ENCODE measurements around the gene IPCEF1.

The IPCEF1 gene, protein sequence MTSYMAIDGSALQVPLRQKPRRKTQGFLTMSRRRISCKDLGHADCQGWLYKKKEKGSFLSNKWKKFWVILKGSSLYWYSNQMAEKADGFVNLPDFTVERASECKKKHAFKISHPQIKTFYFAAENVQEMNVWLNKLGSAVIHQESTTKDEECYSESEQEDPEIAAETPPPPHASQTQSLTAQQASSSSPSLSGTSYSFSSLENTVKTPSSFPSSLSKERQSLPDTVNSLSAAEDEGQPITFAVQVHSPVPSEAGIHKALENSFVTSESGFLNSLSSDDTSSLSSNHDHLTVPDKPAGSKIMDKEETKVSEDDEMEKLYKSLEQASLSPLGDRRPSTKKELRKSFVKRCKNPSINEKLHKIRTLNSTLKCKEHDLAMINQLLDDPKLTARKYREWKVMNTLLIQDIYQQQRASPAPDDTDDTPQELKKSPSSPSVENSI

GRCh38 chr6:154356690-154357089, at the start of gene IPCEF1:
TSS of gene IPCEF1 (minus strand) at chr6:154356803. CDS start at chr6:154265947, 90,856 bp downstream.
- no peak for FAIRE-seq

GRCh38 chr6:154406301-154406700, 49.7 kb upstream of the IPCEF1 start:
- TF ChIP-seq POLR2A (IDR thresholded peaks at IDR 0.05; ENCODE audit: low read depth, low read length) = no peak
- DNase-seq (ENCODE audit: insufficient read length, low spot score) (no peak), FAIRE-seq (no peak)

More at GRCh38 chr6:154356690-154357089, at the start of gene IPCEF1:
- TF ChIP-seq POLR2A (IDR thresholded peaks at IDR 0.05; ENCODE audit: low read depth, low read length) = no peak
- DNase-seq (ENCODE audit: insufficient read length, low spot score) = no peak

GRCh38 chr6:154404791-154405400, 48.3 kb upstream of the IPCEF1 start:
- FAIRE-seq (no peak), DNase-seq (ENCODE audit: insufficient read length, low spot score) (no peak)
- no peak for TF ChIP-seq POLR2A (IDR thresholded peaks at IDR 0.05; ENCODE audit: low read depth, low read length)

DNA sequence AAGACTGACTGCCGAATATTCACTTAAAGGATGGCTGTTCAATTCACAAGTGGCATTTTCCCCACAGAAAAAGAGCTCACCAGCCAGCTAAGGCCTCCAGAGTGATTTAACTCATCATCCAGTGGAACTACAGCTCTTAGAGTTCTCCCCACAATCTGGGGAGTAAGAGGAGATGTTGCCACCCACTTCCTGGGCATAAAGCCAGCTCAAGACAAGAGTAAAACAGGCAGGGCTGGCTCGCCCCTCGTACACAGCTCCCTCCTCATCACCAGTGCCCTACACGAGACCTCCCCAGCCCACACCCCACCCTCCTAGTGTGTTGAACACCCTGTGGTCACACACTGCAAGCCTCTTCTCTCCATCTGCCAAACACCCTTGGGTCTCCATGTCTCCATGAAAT, 47.2 kb upstream of the IPCEF1 start:
- DNase-seq (ENCODE audit: insufficient read length, low spot score) (peak; percentile 30), FAIRE-seq (peak; percentile 23)
- TF ChIP-seq POLR2A (IDR thresholded peaks at IDR 0.05; ENCODE audit: low read depth, low read length) = no peak

DNA sequence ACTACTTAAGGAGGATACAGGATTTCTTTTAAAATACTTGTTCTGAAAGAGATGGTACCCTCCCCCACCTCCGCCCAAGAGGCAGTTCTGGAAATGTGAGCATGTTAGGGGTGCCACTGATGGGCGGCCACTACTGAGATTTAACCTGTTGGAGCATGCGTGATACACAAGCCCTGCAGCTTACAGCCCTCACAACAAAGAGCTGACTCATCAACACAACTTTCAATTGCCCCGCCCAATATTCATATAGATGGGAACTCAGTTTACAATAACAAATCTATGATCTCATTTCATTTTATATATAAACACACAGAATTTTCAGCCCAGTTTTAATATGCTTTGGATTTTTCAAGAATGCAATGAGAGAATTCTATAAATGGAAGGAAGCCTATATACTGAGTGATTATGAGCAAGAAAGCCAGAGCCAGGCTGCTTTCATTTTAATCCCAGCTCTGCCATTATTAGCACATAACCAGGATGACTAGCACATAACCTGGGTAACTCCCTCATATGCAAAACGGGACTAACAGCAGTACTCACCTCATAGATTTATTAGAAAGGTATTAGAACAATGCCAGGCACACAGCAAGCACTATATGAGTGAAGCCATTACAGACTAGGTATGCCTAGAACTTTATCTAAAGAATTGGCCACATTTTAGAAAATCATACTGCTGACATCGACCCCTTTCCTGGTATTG, 45.6 kb upstream of the IPCEF1 start:
- no peak for TF ChIP-seq POLR2A (IDR thresholded peaks at IDR 0.05; ENCODE audit: low read depth, low read length)
- FAIRE-seq (no peak), DNase-seq (ENCODE audit: insufficient read length, low spot score) (no peak)

DNA sequence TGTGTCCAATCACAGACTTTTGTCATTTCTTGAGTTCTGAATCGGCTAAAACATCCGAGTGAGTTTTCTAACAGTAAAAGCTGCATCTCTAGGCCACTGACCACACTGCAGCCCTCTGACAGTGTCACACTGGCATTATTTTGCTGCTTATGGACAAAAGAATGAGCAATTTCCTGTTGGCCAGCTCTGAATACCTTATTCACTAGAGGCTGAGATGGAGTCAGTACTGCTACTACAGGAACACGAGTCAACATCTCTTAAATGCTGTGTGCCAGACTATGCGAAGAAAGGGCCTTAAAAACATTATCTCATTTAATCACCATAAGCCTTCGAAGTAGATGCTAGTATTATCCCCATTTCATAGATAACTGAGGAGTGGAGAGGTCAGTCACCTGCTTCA, 42.5 kb upstream of the IPCEF1 start:
- FAIRE-seq (no peak), DNase-seq (ENCODE audit: insufficient read length, low spot score) (peak; percentile 11)
- TF ChIP-seq POLR2A (IDR thresholded peaks at IDR 0.05; ENCODE audit: low read depth, low read length) = no peak

DNA sequence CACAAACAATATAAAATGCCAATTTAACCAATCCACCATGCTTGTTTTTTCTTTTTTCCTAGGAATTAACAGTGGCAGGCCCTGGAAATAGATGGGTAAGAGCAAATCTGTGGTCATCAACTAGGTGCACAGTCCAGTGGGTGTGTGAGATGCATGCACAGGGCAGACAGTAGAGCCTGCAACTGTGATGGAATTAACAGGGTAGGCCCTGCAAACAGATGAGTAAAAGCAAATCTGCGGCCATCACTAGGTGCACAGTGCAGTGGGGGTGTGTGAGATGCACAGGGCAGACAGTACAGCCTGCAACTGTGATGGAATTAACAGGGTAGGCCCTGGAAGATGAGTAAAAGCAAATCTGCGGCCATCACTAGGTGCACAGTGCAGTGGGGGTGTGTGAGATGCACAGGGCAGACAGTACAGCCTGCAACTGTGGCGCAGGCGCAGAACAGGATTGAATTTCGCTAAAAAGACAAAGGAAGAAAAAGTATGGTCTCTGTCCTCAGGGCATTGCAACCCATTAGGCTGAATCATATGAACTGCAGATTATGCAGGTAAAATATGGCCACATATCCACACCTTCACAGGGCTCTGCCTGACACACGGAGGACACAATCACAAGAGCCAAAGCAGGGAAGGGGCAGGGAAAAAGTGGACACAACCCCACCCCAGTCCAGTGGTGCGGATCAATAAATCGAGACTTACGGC, 41.0 kb upstream of the IPCEF1 start:
- DNase-seq (ENCODE audit: insufficient read length, low spot score) (no peak), FAIRE-seq (no peak)
- no peak for TF ChIP-seq POLR2A (IDR thresholded peaks at IDR 0.05; ENCODE audit: low read depth, low read length)

GRCh38 chr6:154395878-154396277, 39.3 kb upstream of the IPCEF1 start:
- DNase-seq (ENCODE audit: insufficient read length, low spot score) = no peak
- TF ChIP-seq POLR2A (IDR thresholded peaks at IDR 0.05; ENCODE audit: low read depth, low read length) = no peak
- FAIRE-seq = no peak

DNA sequence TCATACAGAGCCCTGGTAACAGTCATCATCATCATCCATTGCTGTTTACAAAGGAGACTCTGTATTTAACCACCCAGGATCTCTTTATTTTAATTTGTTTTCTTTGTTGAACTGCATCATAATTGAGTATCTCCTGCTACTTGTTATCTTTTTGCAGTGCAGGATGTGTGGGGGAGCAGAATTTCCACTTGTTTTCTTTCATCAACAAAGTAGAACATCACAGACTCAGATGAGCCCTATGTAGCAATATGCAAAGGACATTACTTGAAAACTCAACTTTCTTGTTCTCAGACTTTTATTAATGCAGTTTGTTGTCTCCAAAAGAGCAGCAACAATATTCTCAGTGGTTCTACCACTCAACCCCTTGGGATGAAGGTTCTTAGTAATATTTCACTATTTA, 38.7 kb upstream of the IPCEF1 start:
- FAIRE-seq (no peak), DNase-seq (ENCODE audit: insufficient read length, low spot score) (no peak)
- TF ChIP-seq POLR2A (IDR thresholded peaks at IDR 0.05; ENCODE audit: low read depth, low read length) = no peak

DNA sequence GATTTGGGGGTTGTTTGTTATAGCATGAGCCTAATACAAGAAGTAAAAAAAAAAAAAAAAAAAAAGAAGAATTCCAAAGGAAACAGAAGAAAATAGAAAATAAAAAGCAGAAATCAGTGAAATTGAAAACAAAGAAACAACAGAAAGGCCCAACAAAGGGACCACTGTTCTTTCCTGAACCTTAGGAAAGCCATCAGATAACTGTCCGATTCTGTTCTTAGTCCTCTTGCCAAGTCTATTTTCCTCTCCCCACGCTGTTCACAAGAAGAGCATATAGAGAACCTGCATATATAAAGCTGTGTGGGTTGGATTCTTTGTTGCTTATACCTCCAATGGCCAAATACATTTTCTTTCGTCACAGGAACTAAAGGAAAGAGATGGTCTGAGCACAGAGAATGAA, 38.0 kb upstream of the IPCEF1 start:
- no peak for TF ChIP-seq POLR2A (IDR thresholded peaks at IDR 0.05; ENCODE audit: low read depth, low read length)
- no peak for FAIRE-seq
- no peak for DNase-seq (ENCODE audit: insufficient read length, low spot score)

- no peak for FAIRE-seq
- TF ChIP-seq POLR2A (IDR thresholded peaks at IDR 0.05; ENCODE audit: low read depth, low read length) = no peak
- no peak for DNase-seq (ENCODE audit: insufficient read length, low spot score)
Observed at GRCh38 chr6:154390034-154390433, 33.4 kb upstream of the IPCEF1 start.

DNA sequence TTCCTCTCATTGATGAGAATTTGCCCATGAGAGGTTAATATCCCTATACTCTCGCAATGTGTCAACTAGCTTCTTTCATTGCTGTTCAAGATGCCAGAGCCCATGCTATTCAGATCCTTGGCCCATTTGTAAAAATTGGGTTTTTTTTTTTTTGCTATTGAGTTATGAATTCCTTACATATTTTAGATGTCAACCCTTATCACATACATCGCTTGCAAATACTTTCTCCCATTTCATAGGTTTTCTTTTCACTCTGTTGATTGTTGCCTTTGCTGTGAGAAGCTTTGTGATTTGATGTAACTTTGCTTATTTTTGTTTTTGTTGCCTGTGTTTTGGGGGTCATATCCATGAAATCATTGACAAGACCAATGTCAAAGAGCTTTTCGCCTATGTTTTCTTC, 32.2 kb upstream of the IPCEF1 start:
- TF ChIP-seq POLR2A (IDR thresholded peaks at IDR 0.05; ENCODE audit: low read depth, low read length) = no peak
- DNase-seq (ENCODE audit: insufficient read length, low spot score) (no peak), FAIRE-seq (no peak)

- FAIRE-seq (no peak), DNase-seq (ENCODE audit: insufficient read length, low spot score) (no peak)
- no peak for TF ChIP-seq POLR2A (IDR thresholded peaks at IDR 0.05; ENCODE audit: low read depth, low read length)
Observed at GRCh38 chr6:154386848-154387717, 30.5 kb upstream of the IPCEF1 start.
